ENCODE measurements around the gene NTN5.
"Not testable (repeated sequence)": the region's sequence is repeated elsewhere in the genome, so short reads cannot be mapped to it uniquely, and the experiment has no call there.

The NTN5 gene

GRCh38 chr19:48659768-48660167, 13.0 kb downstream of the NTN5 start:
- peak; percentile 82 for FAIRE-seq
- no peak for DNase-seq (ENCODE audit: insufficient read length, low spot score)

GRCh38 chr19:48658483-48658882, 14.3 kb downstream of the NTN5 start:
- DNase-seq (ENCODE audit: insufficient read length, low spot score) = no peak
- TF ChIP-seq POU2F2 (IDR thresholded peaks at IDR 0.05; ENCODE audit: low read depth, low read length) (no peak), PAX5 (IDR thresholded peaks at IDR 0.05; ENCODE audit: insufficient read depth, low read length, severe bottlenecking) (no peak), POLR2A (IDR thresholded peaks at IDR 0.05; ENCODE audit: low read depth, low read length) (no peak), POLR2AphosphoS5 (IDR thresholded peaks at IDR 0.05; ENCODE audit: low read depth, low read length) (no peak), TAF1 (IDR thresholded peaks at IDR 0.05; ENCODE audit: low read depth, low read length) (no peak), SPI1 (IDR thresholded peaks at IDR 0.05; ENCODE audit: low read depth, low read length) (no peak)
- no peak for FAIRE-seq

More at GRCh38 chr19:48659768-48660167, 13.0 kb downstream of the NTN5 start:
- no peak for TF ChIP-seq SPI1 (IDR thresholded peaks at IDR 0.05; ENCODE audit: low read depth, low read length)

GRCh38 chr19:48657828-48658227, 15.0 kb downstream of the NTN5 start:
- not testable (repeated sequence) for FAIRE-seq; DNase-seq (ENCODE audit: insufficient read length, low spot score)

DNA sequence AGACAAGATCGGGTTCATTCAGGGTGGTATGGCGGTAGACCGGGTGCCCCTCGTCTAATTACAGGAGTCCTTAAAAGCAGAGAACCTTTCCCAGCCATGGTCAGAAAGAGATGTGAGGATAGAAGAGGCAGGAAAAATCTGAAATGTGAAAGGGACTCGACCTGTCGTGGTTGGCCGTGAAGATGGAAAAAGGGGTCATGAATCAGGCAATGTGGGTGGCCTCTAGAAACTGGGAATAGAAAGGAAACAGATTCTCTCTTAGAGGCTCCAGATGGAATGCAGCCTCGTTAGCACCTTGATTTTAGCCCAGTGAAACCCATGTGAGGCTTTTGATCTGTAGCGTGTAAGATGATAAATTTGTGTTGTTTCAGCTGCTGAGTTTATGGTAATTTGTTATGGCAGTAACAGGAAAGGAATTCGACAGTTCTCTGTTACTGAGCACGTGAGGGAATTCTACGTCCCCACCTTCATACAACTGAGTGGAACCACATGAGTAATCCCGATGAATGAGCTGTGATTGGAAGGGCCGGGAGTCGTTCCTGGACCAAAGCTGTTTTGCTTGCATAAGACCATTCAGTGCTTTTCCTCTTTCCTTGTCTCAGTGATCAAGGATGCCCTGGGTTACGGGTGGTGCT, 15.9 kb downstream of the NTN5 start:
- no peak for DNase-seq (ENCODE audit: insufficient read length, low spot score)

DNA sequence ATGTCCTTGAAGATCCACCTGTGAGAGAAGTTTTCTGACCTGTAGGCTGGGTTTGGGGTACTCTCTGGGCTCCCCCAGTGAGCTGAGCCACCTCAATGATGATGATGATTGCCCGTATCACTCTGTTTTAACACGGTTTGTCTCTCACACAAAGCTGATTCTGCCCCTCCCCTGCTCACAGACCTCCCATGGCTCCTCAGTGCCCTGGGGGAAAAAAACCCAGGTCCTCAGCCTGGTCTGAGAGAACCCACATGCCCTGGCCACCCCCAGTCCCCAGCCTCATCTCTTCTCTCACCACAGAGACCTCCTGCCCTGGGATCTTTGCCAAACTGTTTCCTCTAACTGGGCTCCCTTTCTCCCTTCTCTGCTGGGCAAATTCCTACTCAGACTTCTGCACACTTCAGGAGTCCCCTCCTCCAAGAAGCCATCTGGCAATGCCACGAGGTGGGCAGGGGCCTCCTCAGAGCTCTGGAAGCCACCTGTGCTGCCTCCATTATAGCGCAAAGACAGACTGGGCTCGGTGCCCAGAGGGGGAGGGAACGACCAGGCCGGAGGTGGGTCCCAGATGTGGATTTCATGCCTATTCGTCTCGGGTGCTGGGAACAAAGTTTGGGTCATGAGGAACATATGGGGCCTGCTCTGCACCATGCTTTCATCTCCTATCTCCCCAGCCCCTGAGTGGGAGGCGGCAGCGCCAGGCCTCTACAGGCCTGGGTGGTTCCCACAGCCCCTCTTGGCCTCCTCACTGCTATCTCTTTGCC, 18.3 kb downstream of the NTN5 start:
- no peak for DNase-seq (ENCODE audit: insufficient read length, low spot score)
- TF ChIP-seq POLR2A (IDR thresholded peaks at IDR 0.05; ENCODE audit: low read depth, low read length) (no peak), SPI1 (IDR thresholded peaks at IDR 0.05; ENCODE audit: low read depth, low read length) (no peak), TAF1 (IDR thresholded peaks at IDR 0.05; ENCODE audit: low read depth, low read length) (no peak), POU2F2 (IDR thresholded peaks at IDR 0.05; ENCODE audit: low read depth, low read length) (no peak), PAX5 (IDR thresholded peaks at IDR 0.05; ENCODE audit: insufficient read depth, low read length, severe bottlenecking) (no peak), POLR2AphosphoS5 (IDR thresholded peaks at IDR 0.05; ENCODE audit: low read depth, low read length) (no peak)
- FAIRE-seq = no peak

More for the DNA sequence above, 15.9 kb downstream of the NTN5 start:
- no peak for FAIRE-seq
- TF ChIP-seq POLR2A (IDR thresholded peaks at IDR 0.05; ENCODE audit: low read depth, low read length) (no peak), TAF1 (IDR thresholded peaks at IDR 0.05; ENCODE audit: low read depth, low read length) (no peak), PAX5 (IDR thresholded peaks at IDR 0.05; ENCODE audit: insufficient read depth, low read length, severe bottlenecking) (no peak), POLR2AphosphoS5 (IDR thresholded peaks at IDR 0.05; ENCODE audit: low read depth, low read length) (no peak), SPI1 (IDR thresholded peaks at IDR 0.05; ENCODE audit: low read depth, low read length) (no peak)

GRCh38 chr19:48651683-48652048, 21.2 kb downstream of the NTN5 start:
- DNase-seq (ENCODE audit: insufficient read length, low spot score) (no peak), FAIRE-seq (no peak)
- TF ChIP-seq TAF1 (IDR thresholded peaks at IDR 0.05; ENCODE audit: low read depth, low read length) (no peak), POLR2A (IDR thresholded peaks at IDR 0.05; ENCODE audit: low read depth, low read length) (no peak), SPI1 (IDR thresholded peaks at IDR 0.05; ENCODE audit: low read depth, low read length) (no peak), POU2F2 (IDR thresholded peaks at IDR 0.05; ENCODE audit: low read depth, low read length) (no peak)

- DNase-seq (ENCODE audit: insufficient read length, low spot score) (no peak), FAIRE-seq (no peak)
- TF ChIP-seq SPI1 (IDR thresholded peaks at IDR 0.05; ENCODE audit: low read depth, low read length) (no peak), POU2F2 (IDR thresholded peaks at IDR 0.05; ENCODE audit: low read depth, low read length) (no peak), POLR2A (IDR thresholded peaks at IDR 0.05; ENCODE audit: low read depth, low read length) (no peak), POLR2AphosphoS5 (IDR thresholded peaks at IDR 0.05; ENCODE audit: low read depth, low read length) (no peak), TAF1 (IDR thresholded peaks at IDR 0.05; ENCODE audit: low read depth, low read length) (no peak), PAX5 (IDR thresholded peaks at IDR 0.05; ENCODE audit: insufficient read depth, low read length, severe bottlenecking) (no peak)
Measured at GRCh38 chr19:48650974-48651682, 21.7 kb downstream of the NTN5 start.

GRCh38 chr19:48648134-48648533, 24.7 kb downstream of the NTN5 start:
- FAIRE-seq (no peak), DNase-seq (ENCODE audit: insufficient read length, low spot score) (no peak)
- no peak for TF ChIP-seq POU2F2 (IDR thresholded peaks at IDR 0.05; ENCODE audit: low read depth, low read length)
- TF ChIP-seq TAF1 (IDR thresholded peaks at IDR 0.05; ENCODE audit: low read depth, low read length) = no peak
- no peak for TF ChIP-seq SPI1 (IDR thresholded peaks at IDR 0.05; ENCODE audit: low read depth, low read length)
- no peak for TF ChIP-seq POLR2AphosphoS5 (IDR thresholded peaks at IDR 0.05; ENCODE audit: low read depth, low read length)
- no peak for TF ChIP-seq POLR2A (IDR thresholded peaks at IDR 0.05; ENCODE audit: low read depth, low read length)
- TF ChIP-seq PAX5 (IDR thresholded peaks at IDR 0.05; ENCODE audit: insufficient read depth, low read length, severe bottlenecking) = no peak

DNA sequence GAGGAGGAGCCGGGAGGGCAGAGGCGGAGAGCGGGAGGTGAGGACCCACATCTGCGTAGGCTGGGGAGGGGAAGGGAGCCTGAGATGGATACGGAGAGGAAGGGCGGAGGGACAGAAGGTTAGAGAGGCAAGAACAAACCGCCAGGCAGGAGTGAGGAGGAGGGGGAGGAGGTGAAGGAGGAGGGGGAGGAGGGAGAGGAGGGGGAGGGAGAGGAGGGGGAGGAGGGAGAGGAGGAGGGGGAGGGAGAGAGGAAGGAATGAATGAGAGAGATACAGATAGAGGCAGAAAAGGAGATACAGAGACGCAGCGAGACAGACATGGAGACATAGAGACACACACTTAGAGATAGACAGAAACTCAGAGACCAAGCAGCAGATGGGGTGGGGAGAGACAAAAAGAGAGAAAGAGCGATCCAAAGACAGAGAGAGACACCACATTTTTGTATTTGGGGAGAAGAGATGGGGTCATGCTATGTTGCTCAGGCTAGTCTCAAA, 26.0 kb downstream of the NTN5 start:
- no peak for TF ChIP-seq PAX5 (IDR thresholded peaks at IDR 0.05; ENCODE audit: insufficient read depth, low read length, severe bottlenecking)
- no peak for TF ChIP-seq POLR2A (IDR thresholded peaks at IDR 0.05; ENCODE audit: low read depth, low read length)
- TF ChIP-seq TAF1 (IDR thresholded peaks at IDR 0.05; ENCODE audit: low read depth, low read length) = no peak
- no peak for TF ChIP-seq SPI1 (IDR thresholded peaks at IDR 0.05; ENCODE audit: low read depth, low read length)
- TF ChIP-seq POU2F2 (IDR thresholded peaks at IDR 0.05; ENCODE audit: low read depth, low read length) = no peak
- TF ChIP-seq POLR2AphosphoS5 (IDR thresholded peaks at IDR 0.05; ENCODE audit: low read depth, low read length) = no peak
- DNase-seq (ENCODE audit: insufficient read length, low spot score) = no peak
- peak; percentile 92 for FAIRE-seq

All from GM12891 (cell line).